Upper lobe of left lung (tissue), 4 donors: ENCODE results near the gene AGAP1.

Source experiments
- CTCF ChIP-seq, 6 experiments: fragments of 450-650 bp in 4 of 6; fragments of 200-600 bp in 2 of 6; sonication (generic) in 2 of 6; IDR thresholded peaks; one replicate each; pipeline ENCODE4 v1.5.1; 2016 to 2019; ENCODE audit warnings: antibody characterized with exemption in 6 of 6
- POLR2AphosphoS5 ChIP-seq, 2 donors: sonication (generic); formaldehyde crosslinking; IDR thresholded peaks; one replicate each; pipeline ENCODE4 v1.5.1; 2017; ENCODE audit warnings: antibody characterized with exemption in 2 of 2

DNA sequence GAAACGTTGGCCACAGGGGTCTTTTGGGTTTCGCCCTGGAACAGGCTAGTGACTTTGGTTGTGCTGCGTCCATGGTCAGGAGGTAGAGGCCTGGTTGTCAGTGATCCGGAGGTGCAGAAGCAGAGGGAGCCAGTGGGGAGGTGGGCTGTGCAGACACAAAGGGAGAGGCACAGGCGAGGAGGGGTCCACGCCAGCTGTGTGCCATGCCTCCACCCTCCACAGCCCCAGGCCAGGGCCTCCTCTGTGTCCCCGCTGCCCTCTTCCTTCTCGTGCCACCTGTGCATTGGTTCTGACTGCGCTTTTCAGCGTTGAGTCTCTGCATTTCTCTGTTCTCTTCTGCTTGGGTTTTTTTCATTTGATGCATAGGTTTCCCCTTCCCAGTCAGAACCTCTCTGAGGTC is 553.3 kb downstream of the AGAP1 start:
- no peak for TF ChIP-seq CTCF (IDR thresholded peaks at IDR 0.05)
- TF ChIP-seq POLR2AphosphoS5 (IDR thresholded peaks at IDR 0.05) = no peak
